GM23248 (cell line): ENCODE data around the gene ALK. TPM values are rescaled to one million over a fixed set of nuclear protein-coding genes. Genes with fewer than 3 reads are reported as not detected.
A peak's percentile ranks its signal among the peaks of the same experiment; 100 is the strongest.

Experiments
- DNase-seq: peaks from one replicate; pipeline ENCODE4 v3.0.0-alpha.2; 2015
- H2AFZ ChIP-seq: fragments of 200-600 bp; sonication (generic); 2 replicates; pipeline ENCODE4 v1.6.1; 2016; ENCODE audit warnings: antibody characterized with exemption
- H3F3A ChIP-seq: fragments of 200-600 bp; sonication (generic); 2 replicates; pipeline ENCODE4 v1.6.1; 2016; ENCODE audit warnings: mild to moderate bottlenecking, antibody characterized with exemption, mixed run types; ENCODE audit not compliant: insufficient read depth
- H3K27ac ChIP-seq: fragments of 200-600 bp; sonication (generic); 2 replicates; pipeline ENCODE4 v1.5.1; 2016; ENCODE audit warnings: mild to moderate bottlenecking
- H3K27me3 ChIP-seq: fragments of 200-600 bp; sonication (generic); replicated peaks from 2 replicates; pipeline ENCODE4 v1.6.1; 2016; ENCODE audit warnings: mild to moderate bottlenecking; ENCODE audit not compliant: insufficient read depth
- H3K36me3 ChIP-seq: fragments of 200-600 bp; sonication (generic); 2 replicates; pipeline ENCODE4 v1.6.1; 2016; ENCODE audit warnings: low read depth, mild to moderate bottlenecking
- H3K4me1 ChIP-seq: fragments of 200-600 bp; sonication (generic); 2 replicates; pipeline ENCODE4 v1.6.1; 2016; ENCODE audit warnings: mild to moderate bottlenecking; ENCODE audit not compliant: insufficient read depth
- H3K4me2 ChIP-seq: fragments of 200-600 bp; sonication (generic); one replicate; pipeline ENCODE4 v1.6.1; 2016; ENCODE audit warnings: mild to moderate bottlenecking; ENCODE audit not compliant: unreplicated experiment
- H3K4me3 ChIP-seq: fragments of 200-600 bp; sonication (generic); 2 replicates; pipeline ENCODE4 v1.5.1; 2016; ENCODE audit warnings: mild to moderate bottlenecking
- H3K79me2 ChIP-seq: fragments of 200-600 bp; sonication (generic); 2 replicates; pipeline ENCODE4 v1.6.1; 2016; ENCODE audit warnings: mild to moderate bottlenecking; ENCODE audit not compliant: insufficient read depth
- H3K9ac ChIP-seq: fragments of 200-600 bp; sonication (generic); 2 replicates; pipeline ENCODE4 v1.6.1; 2016; ENCODE audit warnings: mild to moderate bottlenecking
- H3K9me2 ChIP-seq: fragments of 200-600 bp; sonication (generic); 2 replicates; pipeline ENCODE4 v1.6.1; 2016; ENCODE audit warnings: mixed run types, mild to moderate bottlenecking, moderate library complexity; ENCODE audit not compliant: insufficient read depth
- H3K9me3 ChIP-seq: fragments of 200-600 bp; sonication (generic); one replicate; pipeline ENCODE4 v1.6.1; 2017; ENCODE audit warnings: low read depth
- H4K20me1 ChIP-seq: fragments of 200-600 bp; sonication (generic); 2 replicates; pipeline ENCODE4 v1.6.0; 2016; ENCODE audit not compliant: insufficient read depth
- EZH2 ChIP-seq: fragments of 200-600 bp; sonication (generic); IDR thresholded peaks from 2 replicates; pipeline ENCODE4 v1.6.1; 2018; ENCODE audit warnings: antibody characterized with exemption, mild to moderate bottlenecking; ENCODE audit not compliant: insufficient read depth, poor library complexity, severe bottlenecking
- EZH2phosphoT487 ChIP-seq: fragments of 200-600 bp; sonication (generic); IDR thresholded peaks from 2 replicates; pipeline ENCODE4 v1.6.1; 2018; ENCODE audit warnings: antibody characterized with exemption, moderate library complexity, mild to moderate bottlenecking, low read depth; ENCODE audit not compliant: insufficient read depth
- WGBS, 2 experiments: methylation state at CpG; one replicate each; pipeline ENCODE4 v1.1.6; 2015 to 2017; ENCODE audit warnings: low lambda C conversion rate in 2 of 2, low coverage in 1 of 2; ENCODE audit errors: missing lambda C conversion rate in 2 of 2; 5-methylcytosine and 5-hydroxymethylcytosine counted together
- in situ Hi-C: fragments of 300-500 bp; cut with MboI; formaldehyde crosslinking; loops from 2 replicates; pipeline ENCODE4 v1.15.0; 2020
- polyA plus RNA-seq: library from polyadenylated mRNA; unstranded; fragments of >200 nt; fragmentation: Nextera tagmentation; extraction: Ambion mirVana; gene quantifications from 2 replicates; pipeline ENCODE4 v1.2.1, GENCODE V29; 2016
- total RNA-seq: library from RNA; depleted of rRNA; stranded (reverse); fragments of >200 nt; shearing (Covaris generic); gene quantifications from 2 replicates; pipeline ENCODE4 v1.2.3, GENCODE V29; 2014

Gene ALK
- total and polyA plus RNA-seq, 2 experiments from 2014 or later = under 0.01 to 0.05 TPM

DNA sequence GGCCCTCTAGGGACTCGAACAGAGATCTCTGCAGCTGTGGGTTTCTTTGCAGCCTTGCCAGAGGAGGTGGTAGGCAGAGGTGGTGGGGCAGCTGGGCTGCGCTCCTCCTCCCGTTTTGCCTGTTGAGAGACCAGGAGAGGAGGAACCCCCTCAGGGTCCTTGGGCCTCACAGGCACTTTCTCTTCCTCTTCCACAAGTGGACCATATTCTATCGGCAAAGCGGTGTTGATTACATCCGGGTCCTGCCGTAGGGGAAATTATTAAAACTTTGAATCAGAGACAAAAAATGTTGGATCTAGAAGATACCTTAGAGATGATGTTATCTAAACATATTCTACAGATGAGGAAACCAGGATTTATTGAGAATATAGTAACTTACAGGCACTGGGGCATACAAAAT lies 727.7 kb downstream of the ALK start:
- no peak for DNase-seq
- H3K9me2 ChIP-seq = no peaks in the 10 kb centered on the region
- H3K4me3 ChIP-seq = no peak overlapping the region
- no peak for TF ChIP-seq EZH2phosphoT487
- TF ChIP-seq EZH2 = no peak
- H3K4me2 ChIP-seq = no peak overlapping the region
- no peaks in the 10 kb centered on the region for H3K27me3 ChIP-seq
- H3K36me3 ChIP-seq = no peaks in the 10 kb centered on the region
- no peak overlapping the region for H3K27ac ChIP-seq
- H3F3A ChIP-seq = peaks cover 20% of the 10 kb centered on the region; the same call in 1 of the 2 replicates
- H4K20me1 ChIP-seq = no peaks in the 10 kb centered on the region
- H3K9ac ChIP-seq = no peak overlapping the region
- 83 to 84% methylated on average over 7 of the region's 7 CpGs for WGBS, 2 experiments
- in situ Hi-C loops = no loop called here
- H3K79me2 ChIP-seq = no peaks in the 10 kb centered on the region
- H3K9me3 ChIP-seq = no peaks in the 10 kb centered on the region
- peaks cover 23% of the 10 kb centered on the region for H3K4me1 ChIP-seq
- H2AFZ ChIP-seq = no peak overlapping the region

- Histone ChIP-seq H3K79me2 (no peaks in the 10 kb centered on the region), H3K36me3 (no peaks in the 10 kb centered on the region), H3K4me3 (no peak overlapping the region), H3K4me2 (peak overlapping the region; percentile 3), H2AFZ (no peak overlapping the region), H3K9me3 (no peaks in the 10 kb centered on the region), H3F3A (peaks cover 20% of the 10 kb centered on the region; the same call in 1 of the 2 replicates), H3K27me3 (no peaks in the 10 kb centered on the region), H3K27ac (peak overlapping the region; percentile 23; the same call in 1 of the 2 replicates), H3K9me2 (no peaks in the 10 kb centered on the region), H3K9ac (no peak overlapping the region), H4K20me1 (no peaks in the 10 kb centered on the region), H3K4me1 (peaks cover 24% of the 10 kb centered on the region)
- 92 to 93% methylated on average over 12 of the region's 12 CpGs for WGBS, 2 experiments
- TF ChIP-seq EZH2 (no peak), EZH2phosphoT487 (no peak)
- no peak for DNase-seq
- in situ Hi-C loops = no loop called here
These were observed 728.3 kb downstream of the ALK start for GRCh38 chr2:29193111-29193510.

- Histone ChIP-seq H3K4me2 (peak overlapping the region; percentile 3), H3K36me3 (no peaks in the 10 kb centered on the region), H4K20me1 (no peaks in the 10 kb centered on the region), H3K9me3 (no peaks in the 10 kb centered on the region), H2AFZ (no peak overlapping the region), H3K27me3 (no peaks in the 10 kb centered on the region), H3K4me3 (no peak overlapping the region), H3K4me1 (peaks cover 30% of the 10 kb centered on the region), H3K9me2 (no peaks in the 10 kb centered on the region), H3K79me2 (no peaks in the 10 kb centered on the region), H3F3A (peaks cover 20% of the 10 kb centered on the region), H3K9ac (no peak overlapping the region), H3K27ac (peak overlapping the region; percentile 23)
- DNase-seq = peak; percentile 62
- WGBS, 2 experiments = 14 to 17% methylated on average over 3 of the region's 3 CpGs
- in situ Hi-C loops = no loop called here
- TF ChIP-seq EZH2phosphoT487 = no peak
- TF ChIP-seq EZH2 = no peak
These were observed 728.9 kb downstream of the ALK start for GRCh38 chr2:29192526-29192925.

GRCh38 chr2:29191817-29192216 lies 729.6 kb downstream of the ALK start:
- peak overlapping the region; percentile 3 for H3K4me2 ChIP-seq
- H3F3A ChIP-seq = peaks cover 20% of the 10 kb centered on the region
- peak overlapping the region; percentile 23; the same call in 1 of the 2 replicates for H3K27ac ChIP-seq
- no peak overlapping the region for H3K4me3 ChIP-seq
- H3K9me2 ChIP-seq = no peaks in the 10 kb centered on the region
- no peaks in the 10 kb centered on the region for H4K20me1 ChIP-seq
- H3K79me2 ChIP-seq = no peaks in the 10 kb centered on the region
- DNase-seq = no peak
- H3K36me3 ChIP-seq = no peaks in the 10 kb centered on the region
- 97 to 100% methylated on average over 6 of the region's 6 CpGs for WGBS, 2 experiments
- TF ChIP-seq EZH2 (no peak), EZH2phosphoT487 (no peak)
- no peaks in the 10 kb centered on the region for H3K9me3 ChIP-seq
- in situ Hi-C loops = no loop called here
- H3K27me3 ChIP-seq = no peaks in the 10 kb centered on the region
- peaks cover 30% of the 10 kb centered on the region for H3K4me1 ChIP-seq
- no peak overlapping the region for H3K9ac ChIP-seq
- H2AFZ ChIP-seq = no peak overlapping the region

DNA sequence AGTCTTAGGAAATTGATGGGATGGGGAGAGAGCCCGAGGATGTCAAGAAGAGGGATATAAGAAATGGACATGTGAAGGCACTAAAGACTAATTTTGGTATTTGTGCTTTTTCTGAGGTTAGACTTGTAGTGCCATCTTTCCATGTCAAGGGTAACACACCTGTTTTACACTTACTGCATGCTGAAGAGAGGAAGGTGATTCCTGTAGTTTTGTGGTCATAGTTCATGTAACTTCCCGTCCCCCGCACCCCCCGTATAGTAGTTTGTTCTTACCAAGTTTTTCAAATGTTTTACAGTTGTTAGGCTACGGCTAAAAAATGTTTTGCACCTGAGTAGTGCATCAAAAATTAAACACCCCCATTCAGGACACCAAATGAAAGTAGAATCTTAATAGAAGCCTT lies 732.3 kb downstream of the ALK start:
- no peaks in the 10 kb centered on the region for H3K27me3 ChIP-seq
- H4K20me1 ChIP-seq = no peaks in the 10 kb centered on the region
- in situ Hi-C loops = no loop called here
- no peaks in the 10 kb centered on the region for H3K79me2 ChIP-seq
- no peak overlapping the region for H3K27ac ChIP-seq
- peaks cover 2% of the 10 kb centered on the region; the same call in 1 of the 2 replicates for H3K36me3 ChIP-seq
- no peaks in the 10 kb centered on the region for H3K9me2 ChIP-seq
- H3K4me2 ChIP-seq = no peak overlapping the region
- peaks cover 16% of the 10 kb centered on the region for H3F3A ChIP-seq
- H3K9ac ChIP-seq = no peak overlapping the region
- 98% methylated on average over 5 of the region's 5 CpGs for WGBS, 2 experiments
- TF ChIP-seq EZH2 (no peak), EZH2phosphoT487 (no peak)
- DNase-seq = no peak
- no peak overlapping the region for H3K4me3 ChIP-seq
- H2AFZ ChIP-seq = no peak overlapping the region
- no peaks in the 10 kb centered on the region for H3K9me3 ChIP-seq
- H3K4me1 ChIP-seq = peaks cover 30% of the 10 kb centered on the region
